GM10847 (cell line): ENCODE measurements around the gene MRPL38.

Source experiments
- POLR2A ChIP-seq: IDR thresholded peaks from 2 replicates; pipeline ENCODE4 v1.6.1; 2011; ENCODE audit not compliant: insufficient read length; ENCODE audit errors: extremely low read depth

Gene MRPL38

DNA sequence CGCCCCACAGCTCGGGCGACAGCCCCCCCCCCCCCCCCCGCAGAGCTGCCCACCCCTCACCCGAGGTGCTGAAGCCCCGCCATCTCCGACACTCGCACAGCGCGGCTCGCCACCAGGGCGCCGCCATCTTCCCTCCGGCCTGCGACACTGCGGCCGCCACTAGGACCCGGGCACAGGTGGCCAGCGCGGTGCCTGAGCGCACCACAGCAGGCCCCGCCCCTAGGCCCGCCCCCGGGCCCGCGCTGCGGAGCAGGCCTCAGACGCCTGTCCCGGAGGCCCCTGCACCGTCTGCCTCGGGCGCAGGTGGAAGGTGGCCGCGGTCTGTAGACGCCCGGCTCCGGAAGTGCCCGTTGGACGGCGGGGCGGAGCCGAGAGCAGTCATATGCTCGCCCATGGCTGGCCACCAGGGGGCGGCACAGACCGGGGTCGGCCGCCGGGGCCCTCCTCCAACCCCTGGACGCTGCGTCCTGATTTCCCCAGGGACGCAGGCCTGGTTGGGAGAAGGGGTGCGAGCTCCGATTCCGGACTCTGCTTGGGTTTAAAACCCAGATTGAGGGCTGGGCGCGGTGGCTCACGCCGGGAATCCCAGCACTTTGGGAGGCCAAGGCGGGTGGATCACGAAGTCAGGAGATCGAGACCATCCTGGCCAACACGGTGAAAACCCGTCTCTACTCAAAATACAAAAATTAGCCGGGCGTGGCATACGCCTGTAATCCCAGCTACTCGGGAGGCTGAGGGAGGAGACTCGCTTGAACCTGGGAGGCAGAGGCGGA is at the start of gene MRPL38:
Gene MRPL38 (minus strand): TSS at position 136 of the 773 bp plus-strand sequence. CDS start 9 bp downstream, at position 127.
- TF ChIP-seq POLR2A: peak; percentile 83

DNA sequence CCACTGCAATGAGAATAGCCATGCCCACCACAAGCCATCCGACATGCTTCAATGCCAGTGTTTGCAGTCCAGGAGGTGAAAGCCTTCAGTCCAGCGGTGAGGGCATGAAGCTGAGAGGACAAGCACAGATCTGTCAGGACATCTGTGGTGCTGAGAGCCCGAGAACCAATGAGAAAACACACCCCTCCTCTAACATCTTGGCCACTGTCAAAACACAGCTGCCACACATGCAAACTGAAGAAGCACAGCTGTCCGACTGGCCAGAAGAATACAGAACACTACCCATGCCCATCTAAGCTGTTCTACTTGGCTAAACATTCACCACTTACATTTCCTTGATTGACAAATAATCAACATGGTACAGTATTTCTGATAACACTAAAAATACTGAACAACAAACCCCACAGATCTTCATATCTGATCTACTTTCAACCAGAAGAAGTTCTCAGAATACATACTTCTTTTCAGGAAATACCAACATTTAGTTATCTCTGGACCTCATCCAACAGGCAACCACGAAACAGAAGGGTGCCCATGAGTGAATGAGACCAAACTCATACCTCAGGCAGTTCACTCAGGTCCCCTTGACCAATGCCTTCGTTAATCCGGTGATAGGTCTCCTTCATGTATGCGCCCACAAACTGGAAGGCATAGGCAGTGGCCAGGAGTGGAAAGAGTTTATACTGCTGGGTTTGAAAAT is 46.3 kb upstream of the MRPL38 start:
- TF ChIP-seq POLR2A: no peak

DNA sequence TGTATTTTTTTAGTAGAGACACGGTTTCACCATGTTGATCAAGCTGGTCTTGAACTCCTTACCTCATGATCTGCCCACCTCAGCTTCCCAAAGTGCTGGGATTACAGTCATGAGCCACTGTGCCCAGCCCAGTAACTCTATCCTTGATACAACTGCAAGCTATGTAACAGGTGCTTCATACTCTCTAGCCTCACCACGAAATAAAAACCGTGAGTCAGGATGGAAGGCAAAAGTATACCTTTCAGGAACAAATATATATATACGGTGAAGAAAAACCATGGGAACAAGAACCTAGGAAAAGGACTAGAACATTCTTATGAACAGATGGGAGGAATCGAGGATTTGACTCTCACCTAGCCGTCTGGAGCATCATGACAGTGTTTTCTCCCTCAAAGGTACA is 45.7 kb upstream of the MRPL38 start:
- TF ChIP-seq POLR2A: no peak

DNA sequence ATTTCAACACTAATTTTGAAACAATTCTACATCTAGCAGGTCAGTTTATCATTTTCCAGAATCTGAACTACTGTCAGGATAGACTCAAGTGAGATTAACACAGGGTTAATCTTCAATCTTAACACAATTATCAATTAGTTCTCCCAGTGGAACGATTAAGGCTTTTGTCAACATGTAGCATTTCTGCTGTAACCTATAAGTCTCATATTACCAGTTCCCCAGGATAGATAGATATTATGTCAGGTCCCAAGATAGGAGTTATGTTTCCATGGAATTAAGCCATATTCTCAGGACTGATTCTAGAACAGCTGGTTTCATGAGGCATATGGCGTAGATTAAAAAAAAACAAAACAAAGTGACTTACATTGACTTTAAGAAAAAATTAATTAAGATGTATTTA is 40.5 kb upstream of the MRPL38 start:
- TF ChIP-seq POLR2A: no peak

DNA sequence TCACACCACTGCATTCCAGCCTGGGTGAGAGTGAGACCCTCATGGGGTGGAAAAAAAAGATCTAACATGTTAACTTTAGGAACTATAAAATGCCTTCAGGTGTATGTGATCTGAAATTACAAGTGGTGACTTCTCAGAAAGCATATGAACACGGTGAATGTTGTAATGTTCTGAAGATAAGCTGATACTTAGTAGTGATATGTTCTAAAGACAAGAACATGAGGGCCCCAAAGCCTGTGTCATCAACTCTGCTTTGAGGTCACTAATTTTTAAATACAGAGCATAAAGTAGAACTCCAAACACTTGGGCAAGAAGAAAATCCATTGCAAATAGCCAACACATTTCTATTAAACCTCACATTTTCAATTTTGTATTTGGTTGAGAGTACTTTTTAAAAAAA is 38.8 kb upstream of the MRPL38 start:
- no peak for TF ChIP-seq POLR2A

DNA sequence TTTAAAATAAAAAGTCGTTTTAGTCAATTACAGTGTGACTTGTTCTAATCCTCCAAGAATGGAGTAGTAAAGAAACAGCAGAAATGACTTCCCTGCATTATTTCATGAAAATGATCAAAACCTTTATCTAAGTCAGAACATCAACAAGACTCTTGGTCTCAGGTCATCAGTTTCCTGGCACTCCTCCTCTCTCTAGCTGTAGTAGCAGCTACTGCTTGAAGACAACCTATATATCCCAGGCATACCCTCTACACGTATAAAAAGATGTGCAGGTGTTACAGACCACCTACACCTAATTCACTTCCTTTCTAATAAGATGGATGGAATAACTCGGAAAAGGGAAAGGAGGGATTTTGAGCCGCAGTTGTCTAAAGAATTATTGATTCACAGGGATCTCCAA is 37.8 kb upstream of the MRPL38 start:
- TF ChIP-seq POLR2A: no peak

DNA sequence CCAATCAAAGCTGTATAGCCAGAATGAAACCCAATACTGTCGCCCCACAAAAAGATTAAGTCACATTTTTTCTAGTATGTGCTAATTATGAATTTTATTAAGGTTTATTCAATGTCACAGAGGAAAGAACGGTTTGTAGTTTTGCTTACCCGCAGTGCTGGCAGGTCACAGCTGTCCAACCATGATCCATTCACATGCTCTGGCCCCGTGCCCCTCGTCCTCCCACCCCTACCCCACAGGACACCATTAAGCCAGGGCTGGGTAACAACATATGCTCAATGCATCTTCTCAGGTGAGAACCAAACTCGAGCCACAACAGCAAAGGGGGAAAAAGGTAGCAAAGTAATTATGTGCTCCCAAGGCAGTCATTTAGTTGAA is 36.7 kb upstream of the MRPL38 start:
- no peak for TF ChIP-seq POLR2A

DNA sequence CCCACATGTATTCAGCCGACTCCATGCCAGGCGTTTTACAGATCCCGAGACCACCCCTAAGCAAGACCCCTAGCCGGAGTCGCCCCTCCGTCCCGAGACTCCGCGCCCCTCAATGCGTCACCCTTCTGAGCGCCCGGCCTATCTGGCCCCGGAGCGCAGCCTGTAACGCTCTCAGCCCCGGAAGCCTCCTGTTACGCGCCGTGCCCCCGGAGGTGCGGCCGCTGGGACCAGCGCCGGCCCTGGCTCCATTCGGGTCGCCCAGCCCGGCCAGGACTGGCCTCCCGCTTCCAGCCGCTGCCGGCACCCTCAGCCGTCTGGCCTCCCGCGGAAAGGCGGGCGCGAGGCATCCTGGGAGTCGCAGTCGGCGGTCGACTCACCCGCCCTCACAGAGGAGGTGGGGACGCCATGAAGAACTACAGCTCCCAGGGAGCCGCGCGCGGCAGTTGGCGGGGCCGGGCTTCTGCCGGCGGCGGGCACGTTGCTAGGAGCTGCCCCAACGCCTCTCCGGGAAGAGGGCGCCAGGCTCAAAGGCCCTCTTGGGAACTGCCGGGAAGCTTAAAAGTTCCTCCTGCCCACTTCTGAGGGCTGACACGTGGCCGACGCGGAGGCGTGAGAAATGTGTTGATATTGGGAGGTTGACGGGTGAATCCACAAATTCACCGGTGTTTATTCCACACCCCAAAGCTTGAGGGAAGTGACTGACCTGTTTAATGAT is 36.2 kb upstream of the MRPL38 start, which contains the start of gene FBF1:
Gene FBF1 (minus strand): TSS at position 316 of the 715 bp plus-strand sequence. CDS start 2,893 bp downstream, outside the sequence.
- TF ChIP-seq POLR2A: peak; percentile 69

DNA sequence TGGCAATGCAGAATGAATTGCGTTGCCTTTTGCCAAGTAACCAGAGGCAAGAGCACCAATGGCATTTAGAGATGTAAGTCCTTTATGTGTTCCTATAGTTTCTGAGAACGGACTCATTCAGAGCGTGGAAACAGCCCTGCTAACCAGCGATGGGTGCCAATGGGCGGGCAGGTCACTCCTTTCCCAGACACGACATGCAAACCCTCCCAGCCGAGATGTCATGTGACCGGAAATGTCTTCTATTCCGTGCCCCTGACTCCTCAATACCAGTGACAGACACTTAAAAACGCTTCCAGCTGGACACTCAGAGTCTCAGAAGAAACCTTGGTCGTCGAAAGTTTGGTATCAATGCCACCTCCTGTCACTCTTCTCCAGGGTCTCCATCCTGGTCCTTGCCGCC is 33.0 kb upstream of the MRPL38 start:
- no peak for TF ChIP-seq POLR2A

DNA sequence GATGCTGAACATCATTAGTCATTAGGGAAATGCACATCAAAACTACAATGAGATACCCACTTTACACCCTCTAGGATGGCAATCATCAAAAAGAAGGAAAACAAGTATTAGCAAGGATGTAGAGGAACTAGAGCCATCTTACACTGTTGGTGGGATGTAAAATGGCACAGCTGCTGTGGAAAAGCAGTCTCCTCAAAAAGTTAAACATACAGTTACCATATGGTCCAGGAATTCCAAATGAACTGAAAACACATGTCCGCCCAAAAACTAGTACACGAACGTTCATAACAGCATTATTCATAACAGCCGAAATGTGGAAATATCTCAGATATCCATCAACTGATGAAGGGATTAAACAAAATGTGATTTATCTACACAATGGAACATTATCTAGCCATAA is 29.1 kb upstream of the MRPL38 start:
- no peak for TF ChIP-seq POLR2A

DNA sequence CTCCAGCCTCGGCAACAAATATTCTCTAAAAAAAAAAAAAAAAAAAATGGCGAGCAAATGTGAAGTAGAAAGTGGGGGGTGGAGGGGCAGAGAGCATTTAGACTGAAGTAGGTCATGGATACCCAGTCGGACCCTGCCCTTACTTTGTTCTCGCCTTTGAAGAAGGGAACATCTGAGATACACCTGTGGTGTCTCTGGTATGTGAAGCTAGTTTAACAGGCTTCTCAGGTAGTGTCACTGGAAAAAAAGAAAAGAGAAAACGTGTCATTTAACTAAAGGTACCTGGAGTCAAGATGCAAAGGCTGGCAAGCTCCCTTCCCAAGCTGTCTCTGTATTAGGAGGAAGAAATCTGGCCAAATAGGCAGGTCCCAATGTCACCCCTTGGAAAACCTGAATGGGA is 28.2 kb upstream of the MRPL38 start:
- no peak for TF ChIP-seq POLR2A

DNA sequence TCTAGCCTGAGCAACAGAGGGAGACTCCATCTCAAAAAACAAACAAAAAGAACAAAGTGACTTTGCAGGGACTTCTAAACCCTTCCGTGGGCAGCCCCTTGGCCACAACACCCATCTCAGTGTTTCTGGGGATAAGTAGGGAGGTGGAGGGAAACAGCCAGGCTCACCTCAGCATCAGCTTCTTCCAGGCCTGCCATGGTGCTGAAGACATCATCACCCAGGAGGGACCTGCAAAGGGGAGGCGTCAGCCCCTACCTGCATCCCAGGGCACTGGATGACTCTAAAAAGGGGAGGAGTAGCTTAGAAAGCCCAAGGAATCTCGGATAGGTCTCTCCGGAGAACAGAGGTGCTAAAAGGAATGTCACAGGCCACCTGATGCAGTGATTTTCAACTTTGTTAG is 26.4 kb upstream of the MRPL38 start:
- TF ChIP-seq POLR2A: no peak

DNA sequence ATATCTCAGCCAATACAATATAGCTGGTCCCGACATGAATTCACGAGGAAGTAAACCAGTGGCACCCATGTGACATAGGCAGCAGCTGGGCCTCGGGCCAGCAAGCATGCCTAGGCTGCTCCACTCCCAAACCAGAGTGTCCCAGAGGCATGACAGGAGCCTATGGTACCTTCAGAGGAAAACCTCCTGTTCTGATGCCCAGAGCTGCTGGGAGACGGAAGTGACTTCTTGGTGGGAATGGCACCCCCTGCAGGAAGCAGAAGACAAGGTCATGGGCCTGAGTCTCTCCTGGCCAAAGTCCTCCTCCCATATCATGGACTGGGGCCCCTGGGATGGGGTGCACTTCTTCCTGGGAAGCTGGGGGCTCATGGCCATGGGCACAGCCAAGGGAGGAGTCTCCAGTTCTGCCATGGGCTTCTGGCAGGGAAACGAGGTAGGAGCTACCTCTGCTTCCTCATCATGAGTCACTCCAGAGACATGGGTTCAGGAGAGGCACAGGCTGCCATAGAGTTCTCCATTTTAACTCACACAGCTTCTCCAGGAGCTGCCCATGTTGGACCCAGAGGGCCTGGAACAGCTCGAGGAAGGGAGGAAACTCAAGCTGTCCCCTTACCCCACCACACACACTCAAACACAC is 22.7 kb upstream of the MRPL38 start:
- no peak for TF ChIP-seq POLR2A

DNA sequence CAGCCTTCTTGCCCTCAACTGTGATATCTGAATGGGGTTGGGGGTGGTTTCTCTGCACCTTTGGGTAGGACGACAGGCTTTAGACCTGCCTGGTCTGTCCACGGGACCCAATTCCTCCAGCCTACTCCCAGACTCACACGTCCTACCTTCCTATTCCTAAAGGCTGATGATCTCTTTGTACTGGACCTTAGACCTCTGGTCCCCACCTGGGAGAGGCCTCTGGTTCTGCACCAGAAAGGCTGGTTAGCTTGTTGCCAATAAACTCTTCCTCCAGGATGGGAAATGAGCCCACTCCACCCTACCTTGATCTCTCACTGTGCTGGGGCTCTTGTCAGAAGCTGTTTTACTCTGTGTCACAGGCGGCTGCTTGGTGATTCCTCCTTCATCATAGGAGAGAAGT is 21.8 kb upstream of the MRPL38 start:
- no peak for TF ChIP-seq POLR2A

DNA sequence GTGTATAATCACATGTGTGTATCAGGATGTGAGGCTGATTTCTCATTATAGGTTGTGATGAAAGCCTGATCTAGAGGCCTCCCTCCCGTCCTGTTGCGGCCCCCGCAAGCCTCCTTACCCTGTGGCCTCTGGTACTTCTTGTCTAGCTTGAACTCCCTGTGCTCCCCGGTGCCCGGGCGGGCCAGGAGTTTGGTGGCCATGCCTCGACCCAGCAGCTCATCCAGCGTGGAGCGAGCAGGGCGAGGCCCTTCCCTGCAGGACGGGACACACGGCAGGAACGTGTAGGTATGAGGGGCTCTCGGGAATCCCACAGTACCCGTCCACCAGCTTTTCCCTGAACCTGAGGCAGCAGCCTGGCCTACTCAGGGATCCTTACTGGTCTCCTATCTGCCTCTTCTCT is 21.2 kb upstream of the MRPL38 start:
- TF ChIP-seq POLR2A: no peak
